ENCODE data around the gene SKAP2.

The SKAP2 gene

DNA sequence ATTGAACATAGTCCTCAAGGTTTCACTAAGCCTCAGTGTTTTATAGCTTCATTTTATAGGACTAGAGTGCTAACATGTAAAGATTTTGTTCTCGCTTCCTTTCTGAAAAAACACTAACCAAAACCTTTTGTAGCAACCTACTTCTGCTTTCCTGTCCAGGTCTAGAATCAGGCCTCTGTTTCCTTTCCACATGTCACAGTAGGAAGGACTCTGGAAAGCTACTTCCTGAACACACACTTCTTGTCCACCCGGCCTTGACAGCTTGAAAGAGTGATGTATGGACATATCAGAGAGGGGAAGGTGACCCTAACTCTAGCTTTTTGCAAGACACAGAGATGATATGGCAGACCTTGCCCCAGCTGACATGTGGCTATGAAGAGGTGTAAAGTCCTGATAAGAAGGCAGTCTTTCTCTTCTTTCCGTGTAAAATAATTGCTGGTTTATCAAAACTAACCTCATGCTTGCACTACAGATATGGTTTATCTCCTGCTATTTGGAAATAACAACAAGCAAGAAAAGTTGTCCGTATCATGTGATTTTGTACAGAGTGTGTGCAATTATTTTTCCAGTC lies 175.4 kb downstream of the SKAP2 start:
- DNase-seq (ENCODE audit: low read depth): no peak
- no peak overlapping the region for H3K4me3 ChIP-seq (ENCODE audit: control insufficient read depth, low read depth, low read length)
- TF ChIP-seq, protein P1, sequence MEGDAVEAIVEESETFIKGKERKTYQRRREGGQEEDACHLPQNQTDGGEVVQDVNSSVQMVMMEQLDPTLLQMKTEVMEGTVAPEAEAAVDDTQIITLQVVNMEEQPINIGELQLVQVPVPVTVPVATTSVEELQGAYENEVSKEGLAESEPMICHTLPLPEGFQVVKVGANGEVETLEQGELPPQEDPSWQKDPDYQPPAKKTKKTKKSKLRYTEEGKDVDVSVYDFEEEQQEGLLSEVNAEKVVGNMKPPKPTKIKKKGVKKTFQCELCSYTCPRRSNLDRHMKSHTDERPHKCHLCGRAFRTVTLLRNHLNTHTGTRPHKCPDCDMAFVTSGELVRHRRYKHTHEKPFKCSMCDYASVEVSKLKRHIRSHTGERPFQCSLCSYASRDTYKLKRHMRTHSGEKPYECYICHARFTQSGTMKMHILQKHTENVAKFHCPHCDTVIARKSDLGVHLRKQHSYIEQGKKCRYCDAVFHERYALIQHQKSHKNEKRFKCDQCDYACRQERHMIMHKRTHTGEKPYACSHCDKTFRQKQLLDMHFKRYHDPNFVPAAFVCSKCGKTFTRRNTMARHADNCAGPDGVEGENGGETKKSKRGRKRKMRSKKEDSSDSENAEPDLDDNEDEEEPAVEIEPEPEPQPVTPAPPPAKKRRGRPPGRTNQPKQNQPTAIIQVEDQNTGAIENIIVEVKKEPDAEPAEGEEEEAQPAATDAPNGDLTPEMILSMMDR (IDR thresholded peaks at IDR 0.05; ENCODE audit: control insufficient read depth, insufficient read depth, low read depth, low read length, missing control alignments): no peak

DNA sequence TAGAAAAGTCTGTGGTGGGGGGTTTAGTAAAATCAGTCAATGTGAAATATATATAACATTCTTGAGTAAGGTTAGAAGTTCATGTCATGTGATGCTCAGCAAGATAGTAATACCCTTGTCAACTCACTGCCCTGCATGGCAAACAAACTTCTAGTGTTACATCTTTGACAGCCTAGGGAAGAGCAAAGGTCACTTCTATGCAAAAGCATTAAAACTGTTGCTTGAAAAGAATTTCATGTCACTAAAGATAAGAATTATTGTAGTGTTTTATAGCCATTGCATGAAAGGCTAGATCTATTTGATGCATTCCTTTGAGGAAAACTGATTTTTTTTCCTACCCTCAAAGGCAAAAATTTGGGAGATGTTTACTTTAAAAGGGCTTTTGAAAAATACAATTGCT lies 176.0 kb downstream of the SKAP2 start:
- TF ChIP-seq, protein P1 (IDR thresholded peaks at IDR 0.05; ENCODE audit: control insufficient read depth, insufficient read depth, low read depth, low read length, missing control alignments): no peak
- no peak overlapping the region for H3K4me3 ChIP-seq (ENCODE audit: control insufficient read depth, low read depth, low read length)
- DNase-seq (ENCODE audit: low read depth): no peak

DNA sequence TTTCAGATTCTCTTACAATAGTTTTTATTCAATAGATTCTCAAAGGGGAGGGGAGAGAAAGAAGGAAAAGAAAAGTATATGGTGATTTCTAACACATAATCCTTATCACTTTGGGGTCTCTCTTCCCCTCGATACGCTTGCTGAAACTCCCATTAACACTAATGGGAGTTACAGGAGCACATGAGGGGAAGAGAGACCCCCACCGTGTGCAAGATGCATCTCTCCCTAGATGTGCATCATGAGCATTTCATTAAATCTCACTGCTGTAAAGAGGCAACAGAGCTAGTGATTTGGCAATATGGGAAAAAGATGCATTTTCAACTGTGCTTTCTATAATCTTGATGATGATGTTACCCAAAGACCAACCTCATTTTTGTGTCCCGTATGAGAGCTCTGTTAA lies 177.4 kb downstream of the SKAP2 start:
- TF ChIP-seq, protein P1 (IDR thresholded peaks at IDR 0.05; ENCODE audit: control insufficient read depth, insufficient read depth, low read depth, low read length, missing control alignments): no peak
- DNase-seq (ENCODE audit: low read depth): no peak
- H3K4me3 ChIP-seq (ENCODE audit: control insufficient read depth, low read depth, low read length): no peak overlapping the region

DNA sequence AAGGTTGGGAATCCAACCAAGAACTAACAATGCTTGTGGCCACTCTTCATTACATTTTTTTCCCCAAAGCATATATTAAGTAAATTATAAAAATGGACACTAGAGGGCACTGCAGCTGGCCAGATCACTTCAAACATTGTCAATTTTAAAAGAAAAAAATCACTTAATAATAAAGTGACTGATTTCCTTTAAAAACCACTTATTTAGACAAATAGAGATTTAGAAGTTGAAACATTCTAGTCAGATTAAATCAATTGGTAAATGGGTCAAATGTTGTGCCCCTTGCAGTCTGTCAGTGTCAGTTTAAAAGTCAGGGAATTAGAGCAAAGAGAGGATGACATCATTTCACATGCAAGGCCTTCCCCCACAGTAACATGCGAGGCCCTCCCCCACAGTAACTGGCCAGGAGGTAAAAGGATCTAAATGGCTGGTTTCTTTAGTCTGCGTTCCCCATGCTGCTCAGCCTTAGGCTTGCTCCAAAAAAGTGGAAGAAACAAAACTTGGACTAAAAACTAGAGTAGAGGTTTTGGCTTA lies 177.9 kb downstream of the SKAP2 start:
- H3K4me3 ChIP-seq (ENCODE audit: control insufficient read depth, low read depth, low read length): no peak overlapping the region
- TF ChIP-seq, protein P1 (IDR thresholded peaks at IDR 0.05; ENCODE audit: control insufficient read depth, insufficient read depth, low read depth, low read length, missing control alignments): peak; percentile 56
- no peak for DNase-seq (ENCODE audit: low read depth)

DNA sequence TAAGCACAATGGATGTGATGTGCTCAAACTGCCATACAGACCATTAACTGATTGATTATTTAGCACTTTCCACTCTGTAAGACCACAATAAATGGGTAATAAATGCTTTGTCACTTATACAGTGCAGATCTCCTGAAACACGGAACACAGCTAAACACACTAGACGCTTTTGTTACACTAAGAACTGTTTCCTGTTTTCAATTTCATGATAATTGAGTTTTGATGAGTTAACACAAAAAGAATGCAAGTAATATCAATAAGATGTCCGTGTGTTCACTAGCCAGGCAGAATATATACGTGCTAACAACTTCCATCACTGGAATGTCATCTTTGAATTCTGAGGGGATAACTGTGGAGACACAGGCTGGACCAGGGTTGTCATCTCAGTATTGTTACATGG lies 178.8 kb downstream of the SKAP2 start:
- DNase-seq (ENCODE audit: low read depth): no peak
- TF ChIP-seq, protein P1 (IDR thresholded peaks at IDR 0.05; ENCODE audit: control insufficient read depth, insufficient read depth, low read depth, low read length, missing control alignments): no peak
- H3K4me3 ChIP-seq (ENCODE audit: control insufficient read depth, low read depth, low read length): no peak overlapping the region

DNA sequence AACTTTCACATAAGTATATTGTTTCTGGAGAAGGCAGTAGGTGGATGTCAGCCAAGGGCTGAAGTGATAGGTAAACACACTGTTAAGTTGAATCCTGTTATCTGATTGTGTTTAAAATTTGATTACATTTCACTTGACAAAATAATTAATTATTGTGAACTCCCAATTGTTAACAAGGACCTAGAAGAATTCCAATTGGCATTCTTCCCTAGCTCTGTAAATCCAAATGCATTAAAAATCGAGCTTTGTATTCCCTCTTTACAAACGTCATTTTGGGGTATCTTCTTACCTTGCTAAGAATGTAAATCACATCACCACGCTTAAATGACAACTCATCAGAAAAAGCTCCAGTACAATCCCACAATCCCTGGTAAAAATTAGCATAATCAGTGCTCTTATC lies 179.9 kb downstream of the SKAP2 start:
- TF ChIP-seq, protein P1 (IDR thresholded peaks at IDR 0.05; ENCODE audit: control insufficient read depth, insufficient read depth, low read depth, low read length, missing control alignments): no peak
- no peak for DNase-seq (ENCODE audit: low read depth)
- no peak overlapping the region for H3K4me3 ChIP-seq (ENCODE audit: control insufficient read depth, low read depth, low read length)
